WTC11 (cell line): ENCODE results near the gene PPP1R11. TPM values are rescaled to one million over a fixed set of nuclear protein-coding genes. Genes with fewer than 3 reads are reported as not detected.

Source experiments
- ATAC-seq: fragments of 200-7000 bp; cut with Tn5 transposase; 2 replicates; pipeline ENCODE4 v1.10.0; 2021; ENCODE audit warnings: mild to moderate bottlenecking, moderate library complexity
- CTCF ChIA-PET: fragments of 300-600 bp; sonication (Branson Sonifier 250); formaldehyde crosslinking; loops from one replicate; lab custom pipeline; 2021; ENCODE audit warnings: antibody characterized with exemption; lab: Charles Lee
- POLR2A ChIA-PET: fragments of 350-600 bp; sonication (Branson Sonifier 250); formaldehyde crosslinking; loops from one replicate; lab custom pipeline; 2021; ENCODE audit warnings: antibody characterized with exemption; lab: Charles Lee
- DNase-seq: peaks from one replicate; pipeline ENCODE4 v3.0.0; 2021; ENCODE audit warnings: low spot score
- H3K27ac Mint-ChIP-seq: 2 replicates; pipeline ENCODE4 v1.8.0; 2021; ENCODE audit warnings: mixed read lengths
- H3K27me3 Mint-ChIP-seq: 2 replicates; pipeline ENCODE4 v1.8.0; 2021; ENCODE audit warnings: low read depth, mild to moderate bottlenecking, moderate library complexity, mixed read lengths
- H3K36me3 Mint-ChIP-seq: 2 replicates; pipeline ENCODE4 v1.8.0; 2021; ENCODE audit warnings: mixed read lengths
- H3K4me1 Mint-ChIP-seq: 2 replicates; pipeline ENCODE4 v1.8.0; 2022; ENCODE audit warnings: mixed read lengths
- H3K4me3 Mint-ChIP-seq: 2 replicates; pipeline ENCODE4 v1.8.0; 2021; ENCODE audit warnings: mild to moderate bottlenecking, moderate library complexity, mixed read lengths
- H3K9me3 Mint-ChIP-seq: 2 replicates; pipeline ENCODE4 v1.8.0; 2021; ENCODE audit warnings: mixed read lengths
- AR ChIP-seq: fragments of 250-450 bp; sonication (Bioruptor Pico); IDR thresholded peaks from 2 replicates; pipeline ENCODE4 v1.9.0; 2021; ENCODE audit warnings: mild to moderate bottlenecking
- ATF2 ChIP-seq: sonication (generic); formaldehyde crosslinking; IDR thresholded peaks from 2 replicates; pipeline ENCODE4 v1.8.1; 2022; ENCODE audit warnings: low read depth, missing genetic modification reagents, borderline replicate concordance
- CDX4 ChIP-seq: fragments of 250-450 bp; sonication (Bioruptor Pico); IDR thresholded peaks from 2 replicates; pipeline ENCODE4 v1.9.0; 2021; ENCODE audit warnings: moderate library complexity, mild to moderate bottlenecking, inconsistent platforms, borderline replicate concordance
- CREB1 ChIP-seq: sonication (generic); formaldehyde crosslinking; IDR thresholded peaks from 2 replicates; pipeline ENCODE4 v1.8.0; 2023; ENCODE audit warnings: mild to moderate bottlenecking, missing genetic modification reagents
- E2F5 ChIP-seq: sonication (generic); formaldehyde crosslinking; IDR thresholded peaks from 2 replicates; pipeline ENCODE4 v1.8.1; 2022; ENCODE audit warnings: mild to moderate bottlenecking, moderate library complexity, missing genetic modification reagents
- FOXK1 ChIP-seq: sonication (generic); formaldehyde crosslinking; IDR thresholded peaks from 2 replicates; pipeline ENCODE4 v1.8.0; 2022; ENCODE audit warnings: mild to moderate bottlenecking, moderate library complexity, missing genetic modification reagents
- FOXP1 ChIP-seq: sonication (generic); formaldehyde crosslinking; IDR thresholded peaks from 2 replicates; pipeline ENCODE4 v1.8.0; 2022; ENCODE audit warnings: missing genetic modification reagents, mild to moderate bottlenecking, moderate library complexity, borderline replicate concordance
- IRF1 ChIP-seq: sonication (generic); formaldehyde crosslinking; IDR thresholded peaks from 2 replicates; pipeline ENCODE4 v1.8.0; 2023; ENCODE audit warnings: missing genetic modification reagents
- JUN ChIP-seq: sonication (generic); formaldehyde crosslinking; IDR thresholded peaks from 2 replicates; pipeline ENCODE4 v1.8.0; 2023; ENCODE audit warnings: mild to moderate bottlenecking, missing genetic modification reagents
- NFE2L1 ChIP-seq: sonication (generic); formaldehyde crosslinking; IDR thresholded peaks from 2 replicates; pipeline ENCODE4 v1.8.1; 2023; ENCODE audit warnings: missing genetic modification reagents
- TEAD1 ChIP-seq: sonication (generic); formaldehyde crosslinking; IDR thresholded peaks from 2 replicates; pipeline ENCODE4 v1.8.0; 2022; ENCODE audit warnings: mild to moderate bottlenecking, missing genetic modification reagents
- ZNF263 ChIP-seq: sonication (generic); formaldehyde crosslinking; IDR thresholded peaks from 2 replicates; pipeline ENCODE4 v1.8.1; 2022; ENCODE audit warnings: low read depth, mild to moderate bottlenecking, moderate library complexity, missing genetic modification reagents
- ZNF512 ChIP-seq: sonication (generic); formaldehyde crosslinking; IDR thresholded peaks from 2 replicates; pipeline ENCODE4 v1.8.1; 2022; ENCODE audit warnings: missing genetic modification reagents, borderline replicate concordance
- total RNA-seq: library from RNA; stranded (reverse); gene quantifications from 3 replicates; pipeline ENCODE4 v1.2.3, GENCODE V29; 2021
- TF ChIP-seq, protein P1 (sequence below): sonication (generic); formaldehyde crosslinking; IDR thresholded peaks from 2 replicates; pipeline ENCODE4 v1.8.1; 2023; ENCODE audit warnings: mild to moderate bottlenecking, missing genetic modification reagents
- TF ChIP-seq, protein P2 (sequence below): sonication (generic); formaldehyde crosslinking; conservative IDR thresholded peaks from 2 replicates; pipeline ENCODE4 v1.8.1; 2022; ENCODE audit warnings: mild to moderate bottlenecking, missing genetic modification reagents

The PPP1R11 gene
- total RNA-seq, 1 experiment from 2014 or later = 25.0 TPM

- peaks cover 5% of the 10 kb centered on the region for H3K36me3 Mint-ChIP-seq
- DNase-seq (no peak), ATAC-seq (no peak)
- peaks cover 8% of the 10 kb centered on the region for H3K4me1 Mint-ChIP-seq
- ChIA-PET POLR2A (interaction anchor here (0.6 kb wide), 1 partner anchor 28 kb away, joined by 3 read pairs; no protein-coding TSS in a partner anchor), CTCF (interaction anchor here (0.8 to 1.9 kb wide), 2 partner anchors 14 to 43 kb away, joined by 3 to 5 read pairs; no protein-coding TSS in a partner anchor)
- no peak overlapping the region for H3K4me3 Mint-ChIP-seq
- peaks cover 38% of the 10 kb centered on the region for H3K27me3 Mint-ChIP-seq
- no peak for TF ChIP-seq AR
- no peak for TF ChIP-seq IRF1 (CRISPR knock-in tag)
- no peak for TF ChIP-seq FOXK1 (CRISPR knock-in tag)
- TF ChIP-seq JUN (CRISPR knock-in tag) = no peak
- TF ChIP-seq, protein P1, sequence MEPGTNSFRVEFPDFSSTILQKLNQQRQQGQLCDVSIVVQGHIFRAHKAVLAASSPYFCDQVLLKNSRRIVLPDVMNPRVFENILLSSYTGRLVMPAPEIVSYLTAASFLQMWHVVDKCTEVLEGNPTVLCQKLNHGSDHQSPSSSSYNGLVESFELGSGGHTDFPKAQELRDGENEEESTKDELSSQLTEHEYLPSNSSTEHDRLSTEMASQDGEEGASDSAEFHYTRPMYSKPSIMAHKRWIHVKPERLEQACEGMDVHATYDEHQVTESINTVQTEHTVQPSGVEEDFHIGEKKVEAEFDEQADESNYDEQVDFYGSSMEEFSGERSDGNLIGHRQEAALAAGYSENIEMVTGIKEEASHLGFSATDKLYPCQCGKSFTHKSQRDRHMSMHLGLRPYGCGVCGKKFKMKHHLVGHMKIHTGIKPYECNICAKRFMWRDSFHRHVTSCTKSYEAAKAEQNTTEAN (CRISPR knock-in tag) = no peak
- no peak for TF ChIP-seq TEAD1
- no peak for TF ChIP-seq ZNF512 (CRISPR knock-in tag)
- TF ChIP-seq ZNF263 (CRISPR knock-in tag) = no peak
- TF ChIP-seq NFE2L1 (CRISPR knock-in tag) = no peak
- no peak for TF ChIP-seq FOXP1 (CRISPR knock-in tag)
- TF ChIP-seq E2F5 (CRISPR knock-in tag) = no peak
- TF ChIP-seq, protein P2, sequence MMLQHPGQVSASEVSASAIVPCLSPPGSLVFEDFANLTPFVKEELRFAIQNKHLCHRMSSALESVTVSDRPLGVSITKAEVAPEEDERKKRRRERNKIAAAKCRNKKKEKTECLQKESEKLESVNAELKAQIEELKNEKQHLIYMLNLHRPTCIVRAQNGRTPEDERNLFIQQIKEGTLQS = no peak
- no peak for TF ChIP-seq ATF2
- no peak for TF ChIP-seq CDX4
- no peak for TF ChIP-seq CREB1 (CRISPR knock-in tag)
- H3K27ac Mint-ChIP-seq = no peak overlapping the region
- H3K9me3 Mint-ChIP-seq = peaks cover 15% of the 10 kb centered on the region
These were observed 20.9 kb downstream of the PPP1R11 start for GRCh38 chr6:30087876-30088275.
